Neuronal stem cell (in vitro differentiated cells): ENCODE results near the gene UBAC2.

Experiments used
- DNase-seq: peaks from one replicate; pipeline ENCODE4 v3.0.0-alpha.2; 2013; ENCODE audit warnings: low spot score
- H2AFZ ChIP-seq: one replicate; pipeline ENCODE4 v1.6.1; 2013; ENCODE audit warnings: mild to moderate bottlenecking, low read length, inconsistent platforms
- H2AK5ac ChIP-seq: 2 replicates; pipeline ENCODE4 v1.6.1; 2013; ENCODE audit warnings: low read depth, mild to moderate bottlenecking, inconsistent platforms, low read length, moderate library complexity, mixed read lengths
- H2BK120ac ChIP-seq: 2 replicates; pipeline ENCODE4 v1.6.1; 2013; ENCODE audit warnings: low read depth, mild to moderate bottlenecking, inconsistent platforms, low read length, moderate library complexity, mixed read lengths
- H2BK12ac ChIP-seq: one replicate; pipeline ENCODE4 v1.6.1; 2013; ENCODE audit warnings: low read length, inconsistent platforms
- H2BK15ac ChIP-seq: 2 replicates; pipeline ENCODE4 v1.6.1; 2013; ENCODE audit warnings: mild to moderate bottlenecking, low read length, inconsistent platforms, mixed read lengths
- H2BK5ac ChIP-seq: one replicate; pipeline ENCODE4 v1.6.1; 2013; ENCODE audit warnings: inconsistent platforms, mild to moderate bottlenecking, low read length, moderate library complexity
- H3K14ac ChIP-seq: one replicate; pipeline ENCODE4 v1.6.1; 2013; ENCODE audit warnings: low read length, inconsistent platforms
- H3K18ac ChIP-seq: 2 replicates; pipeline ENCODE4 v1.6.1; 2013; ENCODE audit warnings: low read length, inconsistent platforms
- H3K23ac ChIP-seq: 2 replicates; pipeline ENCODE4 v1.6.1; 2013; ENCODE audit warnings: low read depth, mild to moderate bottlenecking, mixed read lengths, low read length, inconsistent platforms; ENCODE audit not compliant: poor library complexity
- H3K27ac ChIP-seq: replicated peaks from 3 replicates; pipeline ENCODE4 v1.5.1; 2013; ENCODE audit warnings: low read length, inconsistent platforms
- H3K27me3 ChIP-seq, 3 experiments: 2 replicates each; pipeline ENCODE4 v1.6.1; 2013; ENCODE audit warnings: low read length in 3 of 3, mild to moderate bottlenecking in 2 of 3, inconsistent platforms in 1 of 3, low read depth in 1 of 3, mixed read lengths in 1 of 3, moderate library complexity in 1 of 3; ENCODE audit not compliant: control insufficient read depth in 3 of 3, insufficient read depth in 3 of 3
- H3K36me3 ChIP-seq, 2 donors: replicated peaks in 1 of 2; 2 replicates each; pipeline ENCODE4 v1.6.1; 2013; ENCODE audit warnings: low read length in 2 of 2; ENCODE audit not compliant: control insufficient read depth in 2 of 2, insufficient read depth in 2 of 2
- H3K4ac ChIP-seq: 2 replicates; pipeline ENCODE4 v1.6.1; 2013; ENCODE audit warnings: inconsistent platforms, mild to moderate bottlenecking, low read length, moderate library complexity
- H3K4me1 ChIP-seq, 2 donors: 1 replicate in 1 of 2; 2 replicates in 1 of 2; pipeline ENCODE4 v1.6.1; 2013; ENCODE audit warnings: low read length in 2 of 2, low read depth in 1 of 2; ENCODE audit not compliant: control insufficient read depth in 2 of 2, insufficient read depth in 1 of 2
- H3K4me2 ChIP-seq: one replicate; pipeline ENCODE4 v1.6.1; 2013; ENCODE audit warnings: mild to moderate bottlenecking, low read length, inconsistent platforms; ENCODE audit not compliant: insufficient read depth, poor library complexity, severe bottlenecking
- H3K4me3 ChIP-seq, 2 donors: 2 replicates each; pipeline ENCODE4 v1.5.1; 2013; ENCODE audit warnings: low read length in 2 of 2, mild to moderate bottlenecking in 2 of 2, inconsistent platforms in 1 of 2, moderate library complexity in 1 of 2
- H3K79me1 ChIP-seq: one replicate; pipeline ENCODE4 v1.6.1; 2013; ENCODE audit warnings: low read depth, mild to moderate bottlenecking, inconsistent platforms, low read length, moderate library complexity
- H3K9ac ChIP-seq: one replicate; pipeline ENCODE4 v1.6.1; 2013; ENCODE audit warnings: mild to moderate bottlenecking, low read depth, low read length, inconsistent platforms; ENCODE audit not compliant: poor library complexity
- H3K9me3 ChIP-seq, 2 donors: replicated peaks in 1 of 2; 2 replicates each; pipeline versions ENCODE3 to v1.6.1; 2013; ENCODE audit warnings: low read length in 2 of 2, mild to moderate bottlenecking in 2 of 2, inconsistent platforms in 1 of 2, low read depth in 1 of 2, mixed read lengths in 1 of 2, moderate library complexity in 1 of 2; ENCODE audit not compliant: control insufficient read depth in 2 of 2, insufficient read depth in 1 of 2
- H4K8ac ChIP-seq: one replicate; pipeline ENCODE4 v1.6.1; 2013; ENCODE audit warnings: low read depth, mild to moderate bottlenecking, inconsistent platforms, low read length, moderate library complexity
- H4K91ac ChIP-seq: one replicate; pipeline ENCODE4 v1.6.1; 2013; ENCODE audit warnings: low read length, low read depth, mild to moderate bottlenecking, inconsistent platforms; ENCODE audit not compliant: poor library complexity
- WGBS, 2 donors: extraction: QIAGEN DNeasy Blood & Tissue Kit; methylation state at CpG; one replicate each; pipeline ENCODE4 v1.1.7; 2013; ENCODE audit warnings: missing lambda C conversion rate in 2 of 2, mixed read lengths in 1 of 2; ENCODE audit not compliant: insufficient read length in 2 of 2, insufficient replicate concordance in 1 of 2; ENCODE audit errors: extremely low coverage in 2 of 2; 5-methylcytosine and 5-hydroxymethylcytosine counted together

Gene UBAC2

DNA sequence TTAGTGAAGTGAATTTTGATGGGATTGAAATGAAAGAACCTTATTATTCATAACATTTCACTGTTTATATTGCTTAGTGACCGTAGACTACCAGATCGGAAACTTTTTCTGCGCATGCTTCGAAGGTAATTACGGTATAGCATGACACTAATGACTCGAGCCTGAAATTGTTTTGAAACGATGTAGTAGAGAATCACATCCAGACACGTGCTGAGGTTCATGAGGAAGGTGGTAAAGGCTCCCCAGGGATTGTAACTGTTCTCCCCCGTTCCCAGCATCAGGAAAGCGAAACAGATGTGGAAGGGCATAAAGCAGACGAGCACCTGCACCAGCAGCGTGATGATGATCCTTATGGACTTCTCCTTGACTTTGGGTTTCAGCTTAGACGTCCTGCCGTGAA, 54.2 kb downstream of the UBAC2 start:
- H2BK5ac ChIP-seq = no peak overlapping the region
- H3K4me3 ChIP-seq = no peak overlapping the region
- peaks cover 0 to 2% of the 10 kb centered on the region in 2 donors for H3K4me1 ChIP-seq
- WGBS, 2 donors = no CpG with 5 or more reads among the region's 14 CpGs
- H3K9me3 ChIP-seq = no peaks in the 10 kb centered on the region
- H2BK120ac ChIP-seq = no peak overlapping the region
- no peak overlapping the region for H3K9ac ChIP-seq
- H2BK12ac ChIP-seq = no peak overlapping the region
- H3K36me3 ChIP-seq = peaks cover 7 to 21% of the 10 kb centered on the region in 2 donors
- H2BK15ac ChIP-seq = no peak overlapping the region
- no peak for DNase-seq
- H3K4me2 ChIP-seq = no peak overlapping the region
- no peak overlapping the region for H3K23ac ChIP-seq
- H2AFZ ChIP-seq = no peak overlapping the region
- H4K8ac ChIP-seq = no peak overlapping the region
- H2AK5ac ChIP-seq = no peak overlapping the region
- H3K18ac ChIP-seq = no peak overlapping the region
- H3K4ac ChIP-seq = no peak overlapping the region
- no peak overlapping the region for H3K27ac ChIP-seq
- H3K14ac ChIP-seq = no peak overlapping the region
- no peak overlapping the region for H4K91ac ChIP-seq
- no peaks in the 10 kb centered on the region for H3K27me3 ChIP-seq
- H3K79me1 ChIP-seq = no peaks in the 10 kb centered on the region

DNA sequence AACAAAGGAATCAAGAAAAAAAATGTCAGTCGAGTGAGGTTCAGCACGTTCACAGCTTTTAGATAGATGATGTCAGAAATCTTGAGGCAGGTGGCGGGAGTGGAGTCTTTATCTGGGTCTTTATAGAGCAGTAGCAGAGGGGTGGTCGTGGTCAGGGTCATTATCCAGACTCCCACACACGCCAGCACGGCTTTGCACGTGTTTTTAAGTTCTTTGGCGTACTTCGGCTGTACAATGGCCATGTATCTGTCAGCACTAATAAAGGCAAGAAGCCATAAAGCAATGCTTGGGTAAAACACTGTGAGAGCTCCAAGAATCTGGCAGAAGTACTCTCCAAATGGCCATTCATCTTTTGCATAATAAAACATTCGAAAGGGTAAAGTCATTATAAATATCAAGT, 54.6 kb downstream of the UBAC2 start:
- H3K4me1 ChIP-seq = peaks cover 0 to 2% of the 10 kb centered on the region in 2 donors
- H4K8ac ChIP-seq = no peak overlapping the region
- no peak overlapping the region for H2BK5ac ChIP-seq
- WGBS, 2 donors = no CpG with 5 or more reads among the region's 10 CpGs
- H3K79me1 ChIP-seq = no peaks in the 10 kb centered on the region
- no peak overlapping the region for H2AFZ ChIP-seq
- H2BK15ac ChIP-seq = no peak overlapping the region
- H3K9ac ChIP-seq = no peak overlapping the region
- no peak overlapping the region for H2AK5ac ChIP-seq
- no peak overlapping the region for H3K4me3 ChIP-seq
- no peak overlapping the region for H3K14ac ChIP-seq
- H3K4me2 ChIP-seq = no peak overlapping the region
- H2BK120ac ChIP-seq = no peak overlapping the region
- H3K27me3 ChIP-seq = no peaks in the 10 kb centered on the region
- H3K9me3 ChIP-seq = no peaks in the 10 kb centered on the region
- no peak overlapping the region for H3K4ac ChIP-seq
- no peak overlapping the region for H3K23ac ChIP-seq
- H2BK12ac ChIP-seq = no peak overlapping the region
- H4K91ac ChIP-seq = no peak overlapping the region
- H3K18ac ChIP-seq = no peak overlapping the region
- DNase-seq = no peak
- H3K36me3 ChIP-seq = peaks cover 7 to 24% of the 10 kb centered on the region in 2 donors
- H3K27ac ChIP-seq = no peak overlapping the region

DNA sequence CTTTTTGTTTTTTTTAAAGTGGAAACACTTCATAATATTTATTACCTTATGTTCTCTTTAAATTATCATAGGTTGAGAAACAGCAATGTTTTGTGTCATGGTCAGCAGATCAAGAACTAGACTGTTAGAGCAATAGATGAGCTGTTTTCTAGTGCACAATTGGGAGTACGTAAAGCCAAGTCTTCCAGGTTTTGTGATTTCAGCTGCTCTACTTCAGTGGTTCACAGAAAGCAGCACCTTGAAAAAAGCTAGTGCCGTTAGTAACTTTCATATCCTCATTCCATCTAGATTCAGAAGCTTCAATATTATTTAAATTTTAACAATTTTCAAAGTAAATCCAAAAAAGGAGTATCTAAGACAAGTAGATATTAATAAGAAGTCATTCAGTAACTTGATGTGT, 55.6 kb downstream of the UBAC2 start:
- H3K9ac ChIP-seq = no peak overlapping the region
- no peak overlapping the region for H2BK5ac ChIP-seq
- H3K4ac ChIP-seq = no peak overlapping the region
- H2BK15ac ChIP-seq = no peak overlapping the region
- DNase-seq = no peak
- no peak overlapping the region for H3K4me3 ChIP-seq
- H3K4me2 ChIP-seq = no peak overlapping the region
- no peaks in the 10 kb centered on the region for H3K27me3 ChIP-seq
- H3K79me1 ChIP-seq = no peaks in the 10 kb centered on the region
- H2BK12ac ChIP-seq = no peak overlapping the region
- H3K36me3 ChIP-seq = peaks cover 7 to 24% of the 10 kb centered on the region in 2 donors
- H2AFZ ChIP-seq = no peak overlapping the region
- no peak overlapping the region for H3K18ac ChIP-seq
- no peak overlapping the region for H4K8ac ChIP-seq
- H2BK120ac ChIP-seq = no peak overlapping the region
- no peak overlapping the region for H2AK5ac ChIP-seq
- no peak overlapping the region for H3K27ac ChIP-seq
- no CpG with 5 or more reads among the region's 2 CpGs for WGBS, 2 donors
- H3K14ac ChIP-seq = no peak overlapping the region
- no peak overlapping the region for H4K91ac ChIP-seq
- H3K4me1 ChIP-seq = peaks cover 0 to 9% of the 10 kb centered on the region in 2 donors
- no peaks in the 10 kb centered on the region for H3K9me3 ChIP-seq
- H3K23ac ChIP-seq = no peak overlapping the region

DNA sequence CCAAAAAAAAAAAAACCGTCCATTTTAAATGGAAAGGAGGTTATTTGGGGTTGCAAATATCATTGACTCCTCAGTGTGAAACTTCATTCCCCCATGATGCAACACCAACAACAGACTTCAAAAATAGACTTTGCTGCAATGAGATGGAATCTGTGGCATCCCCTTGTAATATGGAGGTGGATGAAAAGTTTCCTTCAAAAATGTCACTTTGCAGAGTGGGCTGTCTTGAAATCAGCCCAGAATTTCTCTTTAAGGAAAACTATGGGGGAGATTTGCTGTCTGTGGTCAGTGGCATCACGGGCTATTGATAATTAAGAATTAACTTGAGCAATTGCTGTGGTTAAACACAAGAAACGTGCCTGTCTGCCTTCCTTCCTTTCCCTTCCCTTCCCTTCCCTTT, 56.1 kb downstream of the UBAC2 start:
- no peak overlapping the region for H4K91ac ChIP-seq
- H3K4me2 ChIP-seq = no peak overlapping the region
- no peak overlapping the region for H2AK5ac ChIP-seq
- no CpG with 5 or more reads among the region's 3 CpGs for WGBS, 2 donors
- H3K4me1 ChIP-seq = peaks cover 0 to 9% of the 10 kb centered on the region in 2 donors
- no peak overlapping the region for H3K4ac ChIP-seq
- no peak overlapping the region for H2BK15ac ChIP-seq
- no peak overlapping the region for H3K18ac ChIP-seq
- no peak overlapping the region for H3K23ac ChIP-seq
- H3K4me3 ChIP-seq = no peak overlapping the region
- no peak overlapping the region for H3K14ac ChIP-seq
- no peaks in the 10 kb centered on the region for H3K9me3 ChIP-seq
- no peaks in the 10 kb centered on the region for H3K27me3 ChIP-seq
- no peak overlapping the region for H3K27ac ChIP-seq
- H3K79me1 ChIP-seq = no peaks in the 10 kb centered on the region
- H4K8ac ChIP-seq = no peak overlapping the region
- no peak overlapping the region for H2AFZ ChIP-seq
- H3K36me3 ChIP-seq = peaks cover 7 to 27% of the 10 kb centered on the region in 2 donors
- no peak for DNase-seq
- no peak overlapping the region for H2BK5ac ChIP-seq
- H2BK12ac ChIP-seq = no peak overlapping the region
- H2BK120ac ChIP-seq = no peak overlapping the region
- H3K9ac ChIP-seq = no peak overlapping the region
